Activated CD4-positive, alpha-beta T cell treated with anti-CD3 and anti-CD28 coated beads, Interleukin-2, amount 50 U/mL, for 4 hours (primary cell): Measurements from ENCODE around the gene JPH2.

Experiments used
- DNase-seq, 2 experiments: peaks; one replicate each; pipeline ENCODE4 v3.0.0-alpha.2; 2020

The JPH2 gene

GRCh38 chr20:44095831-44096230 lies 91.2 kb downstream of the JPH2 start:
- DNase-seq: no peak

GRCh38 chr20:44093249-44093582 lies 93.8 kb downstream of the JPH2 start:
- no peak for DNase-seq

GRCh38 chr20:44092551-44093248 lies 94.3 kb downstream of the JPH2 start:
- DNase-seq: no peak

GRCh38 chr20:44091026-44091425 lies 96.0 kb downstream of the JPH2 start:
- no peak for DNase-seq

- DNase-seq: no peak
These were observed 96.9 kb downstream of the JPH2 start for GRCh38 chr20:44089987-44090674.

GRCh38 chr20:44087857-44088120 lies 99.2 kb downstream of the JPH2 start:
- no peak for DNase-seq

- DNase-seq: no peak
These were observed 99.7 kb downstream of the JPH2 start for GRCh38 chr20:44087051-44087856.

- DNase-seq: no peak
These were observed 101.2 kb downstream of the JPH2 start for GRCh38 chr20:44085616-44086434.

GRCh38 chr20:44084891-44085290 lies 102.1 kb downstream of the JPH2 start:
- DNase-seq: no peak

- DNase-seq: no peak
These were observed 102.5 kb downstream of the JPH2 start for GRCh38 chr20:44084439-44084838.

GRCh38 chr20:44083220-44083933 lies 103.6 kb downstream of the JPH2 start:
- no peak for DNase-seq

GRCh38 chr20:44081888-44082287 lies 105.1 kb downstream of the JPH2 start:
- DNase-seq: no peak

GRCh38 chr20:44081476-44081875 lies 105.5 kb downstream of the JPH2 start:
- no peak for DNase-seq

GRCh38 chr20:44080646-44081267 lies 106.2 kb downstream of the JPH2 start:
- DNase-seq: peak; percentile 77 to 78

- no peak for DNase-seq
These were observed 106.9 kb downstream of the JPH2 start for GRCh38 chr20:44080064-44080463.

- no peak for DNase-seq
These were observed 107.7 kb downstream of the JPH2 start for GRCh38 chr20:44079291-44079690.

- DNase-seq: no peak
These were observed 111.1 kb downstream of the JPH2 start for GRCh38 chr20:44075950-44076232.

- DNase-seq: no peak
These were observed 111.6 kb downstream of the JPH2 start for GRCh38 chr20:44075191-44075949.

GRCh38 chr20:44074252-44075151 lies 112.5 kb downstream of the JPH2 start:
- DNase-seq: no peak

GRCh38 chr20:44073675-44074071 lies 113.3 kb downstream of the JPH2 start:
- no peak for DNase-seq
